HG03342 (cell line): Measurements from ENCODE around the gene ETNK1.

Experiments
- ATAC-seq: cut with Tn5 transposase; IDR thresholded peaks from one replicate; pipeline ENCODE4 v1.9.1; 2021; ENCODE audit warnings: mild to moderate bottlenecking, moderate library complexity; ENCODE audit not compliant: unreplicated experiment

Gene ETNK1

GRCh38 chr12:22634883-22635282 lies 9.9 kb downstream of the ETNK1 start:
- ATAC-seq = no peak

- no peak for ATAC-seq
These were observed 10.8 kb downstream of the ETNK1 start for GRCh38 chr12:22635812-22636211.

GRCh38 chr12:22640851-22641250 lies 15.9 kb downstream of the ETNK1 start:
- ATAC-seq = no peak

- no peak for ATAC-seq
These were observed 16.5 kb downstream of the ETNK1 start for GRCh38 chr12:22641353-22642053.

- ATAC-seq = no peak
These were observed 23.7 kb downstream of the ETNK1 start for GRCh38 chr12:22648668-22649067.

GRCh38 chr12:22653075-22653474 lies 28.1 kb downstream of the ETNK1 start:
- no peak for ATAC-seq

GRCh38 chr12:22653791-22654190 lies 28.8 kb downstream of the ETNK1 start:
- no peak for ATAC-seq

GRCh38 chr12:22656376-22656775 lies 31.4 kb downstream of the ETNK1 start:
- ATAC-seq = no peak

- ATAC-seq = no peak
These were observed 31.9 kb downstream of the ETNK1 start for GRCh38 chr12:22656831-22657230.

- ATAC-seq = no peak
These were observed 32.6 kb downstream of the ETNK1 start for GRCh38 chr12:22657538-22657937.

GRCh38 chr12:22658214-22658613 lies 33.2 kb downstream of the ETNK1 start:
- no peak for ATAC-seq

- ATAC-seq = no peak
These were observed 37.4 kb downstream of the ETNK1 start for GRCh38 chr12:22662356-22662755.

GRCh38 chr12:22665476-22665875 lies 40.5 kb downstream of the ETNK1 start:
- no peak for ATAC-seq

GRCh38 chr12:22667122-22667521 lies 42.2 kb downstream of the ETNK1 start:
- ATAC-seq = no peak

GRCh38 chr12:22668441-22668840 lies 43.5 kb downstream of the ETNK1 start:
- no peak for ATAC-seq

GRCh38 chr12:22670762-22671161 lies 45.8 kb downstream of the ETNK1 start:
- no peak for ATAC-seq

GRCh38 chr12:22672951-22673350 lies 48.0 kb downstream of the ETNK1 start:
- no peak for ATAC-seq

GRCh38 chr12:22677781-22678574 lies 53.0 kb downstream of the ETNK1 start:
- no peak for ATAC-seq

GRCh38 chr12:22682663-22683062 lies 57.7 kb downstream of the ETNK1 start:
- ATAC-seq = no peak

- ATAC-seq = no peak
These were observed 58.2 kb downstream of the ETNK1 start for GRCh38 chr12:22683131-22683530.

GRCh38 chr12:22684140-22685118 lies 59.5 kb downstream of the ETNK1 start:
- peak; percentile 46 for ATAC-seq
